ENCODE data around the gene TGM1. TPM values are rescaled to one million over a fixed set of nuclear protein-coding genes. Genes with fewer than 3 reads are reported as not detected.

Gene TGM1
- total RNA-seq, 1 experiment from 2014 or later, result 26.2 TPM

GRCh38 chr14:24207625-24208024, 55.4 kb downstream of the TGM1 start:
- Mint-ChIP-seq H3K27ac (ENCODE audit: low read depth, unreplicated experiment) (no peak overlapping the region), H3K4me1 (ENCODE audit: insufficient read depth, unreplicated experiment) (no peaks in the 10 kb centered on the region), H3K27me3 (ENCODE audit: insufficient read depth, unreplicated experiment) (no peaks in the 10 kb centered on the region), H3K4me3 (ENCODE audit: unreplicated experiment) (no peak overlapping the region), H3K36me3 (ENCODE audit: insufficient read depth, unreplicated experiment) (peaks cover 86% of the 10 kb centered on the region), H3K9me3 (ENCODE audit: unreplicated experiment) (peaks cover 6% of the 10 kb centered on the region)
- ChIA-PET POLR2A (interaction anchor here (1.3 to 2.3 kb wide), 3 partner anchors 8 to 60 kb away, joined by 3 to 19 read pairs (median 9); partner anchors contain the start of genes MDP1 and TM9SF1), CTCF (interaction anchor here (0.6 to 1.4 kb wide), 3 partner anchors 22 to 224 kb away, joined by 3 read pairs; no protein-coding TSS in a partner anchor)
- no TSS peak for BruUV-seq (replicated peaks)
- TF ChIP-seq CTCF (IDR thresholded peaks at IDR 0.05; ENCODE audit: unreplicated experiment), result no peak
- no peak for DNase-seq (ENCODE audit: unreplicated experiment)
- intact Hi-C loops (cut with micrococcal nuclease), result no loop called here

- no peak for TF ChIP-seq CTCF (IDR thresholded peaks at IDR 0.05; ENCODE audit: unreplicated experiment)
- ChIA-PET POLR2A (interaction anchor here (1.3 to 2.3 kb wide), 3 partner anchors 8 to 59 kb away, joined by 3 to 19 read pairs (median 9); partner anchors contain the start of genes MDP1 and TM9SF1), CTCF (interaction anchor here (0.5 to 2.0 kb wide), 5 partner anchors 11 to 367 kb away, joined by 3 to 5 read pairs (median 3); no protein-coding TSS in a partner anchor)
- no TSS peak for BruUV-seq (replicated peaks)
- intact Hi-C loops (cut with micrococcal nuclease), result no loop called here
- H3K9me3 Mint-ChIP-seq (ENCODE audit: unreplicated experiment), result peaks cover 8% of the 10 kb centered on the region
- no peak for DNase-seq (ENCODE audit: unreplicated experiment)
- H3K4me3 Mint-ChIP-seq (ENCODE audit: unreplicated experiment), result no peak overlapping the region
- H3K4me1 Mint-ChIP-seq (ENCODE audit: insufficient read depth, unreplicated experiment), result no peaks in the 10 kb centered on the region
- H3K27me3 Mint-ChIP-seq (ENCODE audit: insufficient read depth, unreplicated experiment), result no peaks in the 10 kb centered on the region
- no peak overlapping the region for H3K27ac Mint-ChIP-seq (ENCODE audit: low read depth, unreplicated experiment)
- H3K36me3 Mint-ChIP-seq (ENCODE audit: insufficient read depth, unreplicated experiment), result peaks cover 85% of the 10 kb centered on the region
Observed at GRCh38 chr14:24207104-24207551, 55.8 kb downstream of the TGM1 start.

GRCh38 chr14:24206260-24207103, 56.5 kb downstream of the TGM1 start:
- TF ChIP-seq CTCF (IDR thresholded peaks at IDR 0.05; ENCODE audit: unreplicated experiment), result no peak
- Mint-ChIP-seq H3K27me3 (ENCODE audit: insufficient read depth, unreplicated experiment) (no peaks in the 10 kb centered on the region), H3K4me1 (ENCODE audit: insufficient read depth, unreplicated experiment) (no peaks in the 10 kb centered on the region), H3K36me3 (ENCODE audit: insufficient read depth, unreplicated experiment) (peaks cover 87% of the 10 kb centered on the region), H3K27ac (ENCODE audit: low read depth, unreplicated experiment) (no peak overlapping the region), H3K9me3 (ENCODE audit: unreplicated experiment) (peaks cover 8% of the 10 kb centered on the region), H3K4me3 (ENCODE audit: unreplicated experiment) (no peak overlapping the region)
- POLR2A ChIA-PET, result interaction anchor here (0.7 to 2.3 kb wide), 3 partner anchors 9 to 84 kb away, joined by 3 to 19 read pairs (median 9); partner anchors contain the start of genes MDP1 and TM9SF1
- no peak for DNase-seq (ENCODE audit: unreplicated experiment)
- CTCF ChIA-PET, result interaction anchor here (0.5 to 2.0 kb wide), 5 partner anchors 10 to 367 kb away, joined by 3 to 5 read pairs (median 3); partner anchors contain the start of gene CIDEB
- intact Hi-C loops (cut with micrococcal nuclease), result no loop called here
- no TSS peak for BruUV-seq (replicated peaks)

Measured in MCF 10A (cell line).